ENCODE measurements around the gene CFLAR. TPM values are rescaled to one million over a fixed set of nuclear protein-coding genes. Genes with fewer than 3 reads are reported as not detected.

CFLAR gene
- total and polyA plus RNA-seq, 9 of the 15 experiments (the other 6 are each of a cell fraction or from before 2014, with no cell fraction given) = 27.5 to 102 (median 54.0) TPM

DNA sequence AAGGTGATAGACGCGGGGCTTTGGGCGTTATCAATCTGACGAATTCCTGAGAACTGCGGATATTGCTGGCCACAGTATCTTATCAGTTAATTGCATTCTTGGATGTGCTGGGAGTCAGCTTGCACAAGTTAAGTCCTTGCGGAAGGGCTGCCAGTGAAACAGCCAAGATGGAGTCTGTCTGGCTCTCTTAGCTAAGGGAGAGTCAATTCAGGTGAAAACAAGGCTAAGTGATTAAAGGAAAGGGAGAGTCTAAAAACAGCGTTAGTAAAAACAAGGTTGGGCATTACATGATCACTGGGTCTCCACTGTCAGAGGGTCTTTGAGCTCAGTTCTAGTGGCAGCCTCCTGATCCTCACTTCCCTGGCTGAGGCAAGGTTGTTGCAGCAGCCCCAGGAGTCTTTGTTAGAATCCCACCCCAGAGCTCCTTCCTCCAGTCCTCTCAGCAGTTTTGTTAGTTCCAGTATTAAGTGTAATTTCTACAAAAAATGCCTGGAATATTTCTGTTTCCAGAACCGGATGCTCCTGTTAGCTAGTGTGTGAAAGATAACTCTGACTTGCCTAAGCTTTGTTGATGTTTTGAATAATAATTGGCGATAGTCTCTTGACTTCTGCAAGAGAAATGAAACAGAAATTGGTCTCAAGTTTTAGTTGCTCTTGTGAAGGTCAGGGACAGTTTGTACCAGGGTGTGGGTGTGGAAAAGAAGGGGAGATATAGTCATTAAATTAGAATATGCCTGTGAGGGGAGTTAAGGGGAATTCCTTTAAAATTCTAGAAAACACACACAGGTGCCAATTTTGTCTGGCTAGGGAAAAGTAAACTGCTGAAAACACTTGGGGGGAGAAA is 10.6 kb downstream of the CFLAR start (continued):
- TF ChIP-seq MYBL2 (IDR thresholded peaks at IDR 0.05; ENCODE audit: low read depth) (no peak), MYBL2 (CRISPR knock-in tag; IDR thresholded peaks at IDR 0.05; ENCODE audit: borderline replicate concordance) (no peak), NR1H2 (CRISPR knock-in tag; IDR thresholded peaks at IDR 0.05) (no peak), GABPB2 (CRISPR knock-in tag; conservative IDR thresholded peaks at IDR 0.05) (0 out of 2 replicates have a peak, but pooled peaks have one; percentile 22), SMAD3 (CRISPR knock-in tag; conservative IDR thresholded peaks at IDR 0.05) (peak; percentile 99), ZFP30 (CRISPR knock-in tag; IDR thresholded peaks at IDR 0.05; ENCODE audit: borderline replicate concordance) (no peak), EZH2 (IDR thresholded peaks at IDR 0.05; ENCODE audit: borderline replicate concordance, low read depth, low read length) (no peak), IRF2 (CRISPR knock-in tag; IDR thresholded peaks at IDR 0.05) (no peak), GATA2 (CRISPR knock-in tag; IDR thresholded peaks at IDR 0.05) (no peak), ZBTB7A (IDR thresholded peaks at IDR 0.05; ENCODE audit: borderline replicate concordance, control insufficient read depth, low read depth, low read length) (no peak), ZFP36 (IDR thresholded peaks at IDR 0.05; ENCODE audit: low read depth, low read length, partially characterized antibody) (no peak), SAP30 (IDR thresholded peaks at IDR 0.05; ENCODE audit: borderline replicate concordance, insufficient read depth, low read depth, low read length, poor library complexity, severe bottlenecking) (no peak)
- TF ChIP-seq, protein P1, sequence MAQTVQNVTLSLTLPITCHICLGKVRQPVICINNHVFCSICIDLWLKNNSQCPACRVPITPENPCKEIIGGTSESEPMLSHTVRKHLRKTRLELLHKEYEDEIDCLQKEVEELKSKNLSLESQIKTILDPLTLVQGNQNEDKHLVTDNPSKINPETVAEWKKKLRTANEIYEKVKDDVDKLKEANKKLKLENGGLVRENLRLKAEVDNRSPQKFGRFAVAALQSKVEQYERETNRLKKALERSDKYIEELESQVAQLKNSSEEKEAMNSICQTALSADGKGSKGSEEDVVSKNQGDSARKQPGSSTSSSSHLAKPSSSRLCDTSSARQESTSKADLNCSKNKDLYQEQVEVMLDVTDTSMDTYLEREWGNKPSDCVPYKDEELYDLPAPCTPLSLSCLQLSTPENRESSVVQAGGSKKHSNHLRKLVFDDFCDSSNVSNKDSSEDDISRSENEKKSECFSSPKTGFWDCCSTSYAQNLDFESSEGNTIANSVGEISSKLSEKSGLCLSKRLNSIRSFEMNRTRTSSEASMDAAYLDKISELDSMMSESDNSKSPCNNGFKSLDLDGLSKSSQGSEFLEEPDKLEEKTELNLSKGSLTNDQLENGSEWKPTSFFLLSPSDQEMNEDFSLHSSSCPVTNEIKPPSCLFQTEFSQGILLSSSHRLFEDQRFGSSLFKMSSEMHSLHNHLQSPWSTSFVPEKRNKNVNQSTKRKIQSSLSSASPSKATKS (CRISPR knock-in tag; IDR thresholded peaks at IDR 0.05) = peak; percentile 93
- TF ChIP-seq, protein P2, sequence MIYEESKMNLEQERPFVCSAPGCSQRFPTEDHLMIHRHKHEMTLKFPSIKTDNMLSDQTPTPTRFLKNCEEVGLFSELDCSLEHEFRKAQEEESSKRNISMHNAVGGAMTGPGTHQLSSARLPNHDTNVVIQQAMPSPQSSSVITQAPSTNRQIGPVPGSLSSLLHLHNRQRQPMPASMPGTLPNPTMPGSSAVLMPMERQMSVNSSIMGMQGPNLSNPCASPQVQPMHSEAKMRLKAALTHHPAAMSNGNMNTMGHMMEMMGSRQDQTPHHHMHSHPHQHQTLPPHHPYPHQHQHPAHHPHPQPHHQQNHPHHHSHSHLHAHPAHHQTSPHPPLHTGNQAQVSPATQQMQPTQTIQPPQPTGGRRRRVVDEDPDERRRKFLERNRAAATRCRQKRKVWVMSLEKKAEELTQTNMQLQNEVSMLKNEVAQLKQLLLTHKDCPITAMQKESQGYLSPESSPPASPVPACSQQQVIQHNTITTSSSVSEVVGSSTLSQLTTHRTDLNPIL (CRISPR knock-in tag; IDR thresholded peaks at IDR 0.05) = peak; percentile 95
- TF ChIP-seq, protein P3, sequence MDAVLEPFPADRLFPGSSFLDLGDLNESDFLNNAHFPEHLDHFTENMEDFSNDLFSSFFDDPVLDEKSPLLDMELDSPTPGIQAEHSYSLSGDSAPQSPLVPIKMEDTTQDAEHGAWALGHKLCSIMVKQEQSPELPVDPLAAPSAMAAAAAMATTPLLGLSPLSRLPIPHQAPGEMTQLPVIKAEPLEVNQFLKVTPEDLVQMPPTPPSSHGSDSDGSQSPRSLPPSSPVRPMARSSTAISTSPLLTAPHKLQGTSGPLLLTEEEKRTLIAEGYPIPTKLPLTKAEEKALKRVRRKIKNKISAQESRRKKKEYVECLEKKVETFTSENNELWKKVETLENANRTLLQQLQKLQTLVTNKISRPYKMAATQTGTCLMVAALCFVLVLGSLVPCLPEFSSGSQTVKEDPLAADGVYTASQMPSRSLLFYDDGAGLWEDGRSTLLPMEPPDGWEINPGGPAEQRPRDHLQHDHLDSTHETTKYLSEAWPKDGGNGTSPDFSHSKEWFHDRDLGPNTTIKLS (IDR thresholded peaks at IDR 0.05; ENCODE audit: borderline replicate concordance, low read depth) = no peak

Measured in K562 (cell line).